OCI-LY1 (cell line): ENCODE measurements around the gene ACAT2.

Source experiments
- CTCF ChIP-seq: fragments of 200-600 bp; sonication (generic), shearing (Covaris generic); IDR thresholded peaks from 2 replicates; pipeline ENCODE4 v1.5.1; 2017; ENCODE audit warnings: mild to moderate bottlenecking, antibody characterized with exemption, low read length, moderate library complexity, mixed read lengths
- EZH2 ChIP-seq: fragments of 200-600 bp; sonication (generic), shearing (Covaris generic); IDR thresholded peaks from 2 replicates; pipeline ENCODE4 v1.8.0; 2017; ENCODE audit warnings: borderline replicate concordance, mixed run types, mild to moderate bottlenecking, antibody characterized with exemption, low read length, moderate library complexity, mixed read lengths

GRCh38 chr6:159761873-159762680 is at the start of gene ACAT2:
- no peak for TF ChIP-seq CTCF
- no peak for TF ChIP-seq EZH2
